ENCODE results near the gene VSTM5. TPM values are rescaled to one million over a fixed set of nuclear protein-coding genes. Genes with fewer than 3 reads are reported as not detected.

VSTM5 gene
- total RNA-seq, 1 donor from 2014 or later, result 0.56 TPM

- DNase-seq (ENCODE audit: low spot score), result no peak
- H3K27me3 Mint-ChIP-seq (ENCODE audit: unreplicated experiment), result peaks cover 2% of the 10 kb centered on the region
- H3K4me1 Mint-ChIP-seq (ENCODE audit: unreplicated experiment), result peaks cover 7% of the 10 kb centered on the region
- no peak overlapping the region for H3K4me3 Mint-ChIP-seq (ENCODE audit: unreplicated experiment)
- no peak overlapping the region for H3K27ac Mint-ChIP-seq (ENCODE audit: unreplicated experiment)
- no peaks in the 10 kb centered on the region for H3K9me3 Mint-ChIP-seq (ENCODE audit: unreplicated experiment)
- no peak for TF ChIP-seq CTCF (IDR thresholded peaks at IDR 0.05; ENCODE audit: unreplicated experiment)
- no peaks in the 10 kb centered on the region for H3K36me3 Mint-ChIP-seq (ENCODE audit: low read depth, unreplicated experiment)
Observed at GRCh38 chr11:93823210-93823609, 27.2 kb downstream of the VSTM5 start.

GRCh38 chr11:93822359-93822758, 28.1 kb downstream of the VSTM5 start:
- DNase-seq (ENCODE audit: low spot score), result no peak
- H3K4me1 Mint-ChIP-seq (ENCODE audit: unreplicated experiment), result peaks cover 7% of the 10 kb centered on the region
- no peak overlapping the region for H3K27ac Mint-ChIP-seq (ENCODE audit: unreplicated experiment)
- H3K36me3 Mint-ChIP-seq (ENCODE audit: low read depth, unreplicated experiment), result no peaks in the 10 kb centered on the region
- no peak overlapping the region for H3K4me3 Mint-ChIP-seq (ENCODE audit: unreplicated experiment)
- peaks cover 2% of the 10 kb centered on the region for H3K27me3 Mint-ChIP-seq (ENCODE audit: unreplicated experiment)
- H3K9me3 Mint-ChIP-seq (ENCODE audit: unreplicated experiment), result no peaks in the 10 kb centered on the region
- TF ChIP-seq CTCF (IDR thresholded peaks at IDR 0.05; ENCODE audit: unreplicated experiment), result no peak

GRCh38 chr11:93821617-93822016, 28.8 kb downstream of the VSTM5 start:
- no peak for TF ChIP-seq CTCF (IDR thresholded peaks at IDR 0.05; ENCODE audit: unreplicated experiment)
- Mint-ChIP-seq H3K9me3 (ENCODE audit: unreplicated experiment) (no peaks in the 10 kb centered on the region), H3K27ac (ENCODE audit: unreplicated experiment) (no peak overlapping the region), H3K4me3 (ENCODE audit: unreplicated experiment) (no peak overlapping the region), H3K27me3 (ENCODE audit: unreplicated experiment) (peaks cover 2% of the 10 kb centered on the region), H3K4me1 (ENCODE audit: unreplicated experiment) (peaks cover 7% of the 10 kb centered on the region), H3K36me3 (ENCODE audit: low read depth, unreplicated experiment) (no peaks in the 10 kb centered on the region)
- no peak for DNase-seq (ENCODE audit: low spot score)

GRCh38 chr11:93820847-93821246, 29.6 kb downstream of the VSTM5 start:
- H3K36me3 Mint-ChIP-seq (ENCODE audit: low read depth, unreplicated experiment), result no peaks in the 10 kb centered on the region
- peaks cover 2% of the 10 kb centered on the region for H3K27me3 Mint-ChIP-seq (ENCODE audit: unreplicated experiment)
- no peak overlapping the region for H3K4me3 Mint-ChIP-seq (ENCODE audit: unreplicated experiment)
- TF ChIP-seq CTCF (IDR thresholded peaks at IDR 0.05; ENCODE audit: unreplicated experiment), result no peak
- DNase-seq (ENCODE audit: low spot score), result no peak
- H3K4me1 Mint-ChIP-seq (ENCODE audit: unreplicated experiment), result peaks cover 10% of the 10 kb centered on the region
- H3K9me3 Mint-ChIP-seq (ENCODE audit: unreplicated experiment), result no peaks in the 10 kb centered on the region
- H3K27ac Mint-ChIP-seq (ENCODE audit: unreplicated experiment), result no peak overlapping the region

- H3K27me3 Mint-ChIP-seq (ENCODE audit: unreplicated experiment), result peaks cover 4% of the 10 kb centered on the region
- no peak overlapping the region for H3K27ac Mint-ChIP-seq (ENCODE audit: unreplicated experiment)
- H3K4me3 Mint-ChIP-seq (ENCODE audit: unreplicated experiment), result no peak overlapping the region
- H3K9me3 Mint-ChIP-seq (ENCODE audit: unreplicated experiment), result no peaks in the 10 kb centered on the region
- TF ChIP-seq CTCF (IDR thresholded peaks at IDR 0.05; ENCODE audit: unreplicated experiment), result no peak
- H3K4me1 Mint-ChIP-seq (ENCODE audit: unreplicated experiment), result peaks cover 13% of the 10 kb centered on the region
- no peaks in the 10 kb centered on the region for H3K36me3 Mint-ChIP-seq (ENCODE audit: low read depth, unreplicated experiment)
- no peak for DNase-seq (ENCODE audit: low spot score)
Observed at GRCh38 chr11:93819966-93820695, 30.3 kb downstream of the VSTM5 start.
